ENCODE data around the gene TGFBR3L.
"Not testable (repeated sequence)": the region's sequence is repeated elsewhere in the genome, so short reads cannot be mapped to it uniquely, and the experiment has no call there.

The TGFBR3L gene

DNA sequence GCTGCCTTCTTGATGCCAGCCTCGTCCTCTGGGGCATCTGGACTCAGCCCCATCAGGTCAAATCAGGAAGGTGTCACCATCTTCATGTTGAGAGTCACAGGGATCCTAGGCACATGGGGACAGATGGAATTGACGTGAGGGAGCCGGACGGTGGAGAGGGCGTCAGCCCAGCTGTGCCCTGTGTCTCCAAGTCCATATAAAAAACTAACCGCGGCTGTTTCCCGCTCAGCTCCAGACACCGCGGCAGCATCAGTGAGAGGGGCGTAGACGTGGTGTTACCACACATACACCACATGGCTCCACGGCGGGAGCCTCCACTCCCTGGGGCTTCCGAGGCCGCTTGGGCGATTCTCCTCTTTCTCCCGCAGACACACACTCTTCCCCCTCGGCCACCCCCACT is 34.8 kb upstream of the TGFBR3L start:
- no peak for DNase-seq

DNA sequence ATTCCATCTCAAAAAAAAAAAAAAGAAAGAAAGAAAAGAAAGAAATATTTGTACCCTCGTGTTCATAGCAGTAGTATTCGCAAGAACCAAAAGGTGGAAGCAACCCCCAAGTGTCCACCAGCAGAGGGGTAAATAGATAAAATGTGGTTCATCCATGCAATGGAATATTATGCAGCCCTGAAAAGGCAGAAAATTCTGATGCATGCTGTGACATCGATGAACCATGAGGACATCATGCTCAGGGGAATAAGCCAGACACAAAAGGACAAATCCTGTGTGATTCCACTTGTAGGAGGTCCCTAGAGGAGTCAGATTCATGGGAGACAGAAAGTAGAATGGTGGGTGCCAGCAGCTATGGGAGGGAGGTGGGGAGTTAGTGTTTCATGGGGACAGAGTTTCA is 32.7 kb upstream of the TGFBR3L start:
- no peak for DNase-seq

DNA sequence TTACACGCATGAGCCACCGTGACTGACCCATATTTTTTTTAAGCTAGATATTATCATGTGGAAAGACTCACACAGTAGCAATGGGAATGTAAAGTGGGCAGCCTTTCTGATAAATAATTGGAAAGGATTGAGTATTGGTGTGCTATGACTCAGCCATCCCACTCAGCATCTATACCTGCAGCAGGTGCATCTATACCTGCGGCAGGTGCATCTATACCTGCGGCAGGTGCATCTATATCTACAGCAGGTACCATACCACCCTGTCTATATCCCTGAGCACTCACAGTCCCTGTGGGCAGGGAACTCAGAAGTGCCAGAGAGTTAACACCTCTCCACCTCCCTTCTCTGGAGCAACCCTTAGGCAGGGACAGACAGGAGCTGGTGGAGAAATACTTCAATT is 31.5 kb upstream of the TGFBR3L start:
- no peak for DNase-seq

DNA sequence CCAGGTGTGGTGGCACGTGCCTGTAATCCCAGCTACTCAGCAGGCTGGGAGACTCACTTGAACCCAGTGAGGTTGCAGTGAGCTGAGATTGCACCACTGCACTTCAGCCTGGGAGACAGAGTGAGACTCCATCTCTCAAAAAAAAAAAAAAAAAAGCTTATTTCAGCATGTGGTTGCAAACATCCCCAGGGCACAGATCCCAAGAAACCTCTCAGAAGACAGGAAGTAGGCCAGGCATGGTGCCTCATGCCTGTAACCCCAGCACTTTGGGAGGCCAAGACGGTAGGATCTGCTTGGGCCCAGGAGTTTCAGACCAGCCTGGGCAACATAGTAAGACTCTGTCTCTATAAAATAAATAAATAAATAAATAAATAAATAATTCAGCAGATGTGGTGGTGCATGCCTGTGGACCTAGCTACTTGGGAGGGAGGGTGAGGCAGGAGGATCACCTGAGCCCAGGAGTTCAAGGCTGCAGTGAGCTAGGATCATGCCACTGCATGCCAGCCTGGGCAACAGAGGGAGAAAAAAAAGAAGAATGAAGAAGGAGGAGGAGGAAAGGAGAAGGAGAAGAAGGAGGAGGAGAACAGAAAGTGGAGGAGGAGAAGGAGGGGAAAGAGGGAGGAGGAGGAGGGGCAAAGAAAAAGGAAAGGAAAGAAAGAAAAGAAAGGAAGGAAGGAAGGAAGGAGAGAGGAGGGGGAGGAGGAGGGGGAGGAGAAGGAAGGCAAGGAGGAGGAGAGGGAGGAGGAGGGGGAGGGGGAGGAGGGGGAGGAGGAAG is 30.6 kb upstream of the TGFBR3L start:
- no peak for DNase-seq

DNA sequence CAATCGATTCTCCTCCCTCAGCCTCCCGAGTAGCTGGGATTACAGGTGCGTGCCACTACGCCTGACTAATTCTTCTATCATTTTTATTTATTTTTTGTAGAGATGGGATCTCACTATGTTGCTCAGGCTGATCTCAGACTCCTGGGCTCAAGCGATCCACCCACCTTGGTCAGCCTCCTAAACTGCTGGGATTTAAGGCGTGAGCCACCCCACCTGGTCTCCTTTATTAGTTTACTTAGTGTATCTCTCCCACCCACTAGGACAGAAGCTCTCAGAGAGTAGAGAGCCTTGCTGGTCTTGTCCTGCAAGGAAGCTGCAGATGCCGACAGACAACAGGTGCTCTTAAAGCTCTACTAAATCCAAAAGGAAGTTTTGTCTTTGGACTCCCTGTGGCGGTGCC is 28.8 kb upstream of the TGFBR3L start:
- DNase-seq: no peak

DNA sequence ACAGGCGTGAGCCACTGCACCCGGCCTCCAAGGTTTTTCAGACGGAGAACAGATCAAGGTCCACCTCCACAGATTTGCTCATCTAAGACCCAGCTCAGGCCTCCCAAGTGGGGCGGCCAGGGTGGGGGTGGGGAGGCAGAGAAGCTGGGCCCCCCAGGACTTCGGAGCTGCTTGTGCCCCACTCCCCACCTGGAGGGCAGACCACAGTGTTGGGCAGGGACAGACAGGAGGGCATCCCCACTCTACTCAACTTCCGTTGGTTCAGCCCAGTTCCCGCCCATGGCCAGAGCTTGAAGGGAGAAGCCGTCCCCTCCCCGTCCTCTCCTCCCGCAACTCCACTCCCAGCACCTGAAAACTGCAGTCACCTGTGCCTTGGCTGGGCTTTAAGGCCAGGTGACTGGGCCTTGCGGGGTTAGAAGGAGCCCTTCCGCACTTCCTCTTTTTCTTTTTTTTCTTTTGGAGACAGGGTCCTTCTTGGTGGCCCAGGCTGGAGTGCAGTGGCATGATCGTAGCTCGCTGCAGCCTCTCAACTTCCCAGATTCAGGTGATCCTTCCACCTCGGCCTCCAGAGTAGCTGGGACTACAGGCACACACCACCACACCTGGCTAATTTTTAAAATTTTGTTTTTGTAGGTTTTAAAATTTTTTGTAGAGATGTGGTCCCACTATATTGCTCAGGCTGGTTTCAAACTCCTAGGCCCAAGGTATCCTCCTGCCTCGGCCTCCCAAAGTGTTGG is 27.1 kb upstream of the TGFBR3L start:
- no peak for DNase-seq

DNA sequence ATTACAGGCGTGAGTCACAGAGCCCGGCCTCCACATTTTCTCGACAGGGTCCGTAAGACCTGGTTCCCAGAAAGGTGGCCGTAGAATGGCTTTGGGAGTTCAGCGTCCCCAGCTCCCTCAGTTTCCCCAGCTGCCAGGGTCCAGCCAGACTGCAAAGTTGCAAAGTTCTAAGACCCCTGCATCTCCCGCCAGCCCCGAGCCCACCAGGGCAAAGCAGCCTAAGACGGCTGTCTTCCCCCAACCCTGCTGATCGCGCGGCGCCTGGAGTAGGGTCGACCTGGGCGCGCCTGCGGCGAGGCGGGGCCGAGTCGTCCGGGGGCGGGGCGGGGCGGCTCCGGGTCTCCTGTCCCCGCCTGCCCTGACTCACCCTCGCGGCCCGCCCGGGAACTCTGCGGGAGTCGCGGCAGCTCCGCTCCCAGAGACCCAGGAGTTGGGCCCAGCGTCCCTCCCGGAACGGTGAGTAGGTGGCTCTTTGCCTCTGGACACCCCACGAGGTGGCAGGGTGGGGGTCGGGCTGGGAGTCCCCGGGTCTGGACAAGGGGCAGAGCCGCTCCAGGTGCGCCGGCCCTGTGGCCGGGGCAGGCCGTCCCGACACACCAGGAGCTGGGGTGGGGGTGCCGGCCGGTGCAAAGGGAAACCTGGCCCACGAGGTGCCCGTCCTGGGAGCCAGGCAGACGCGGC is 26.3 kb upstream of the TGFBR3L start, which contains the start of gene LRRC8E:
LRRC8E (plus strand) TSS at position 366 of the 681 bp plus-strand sequence. CDS start 7,094 bp downstream, outside the sequence.
- DNase-seq: peak in 1 of 6 experiments; percentile 13

DNA sequence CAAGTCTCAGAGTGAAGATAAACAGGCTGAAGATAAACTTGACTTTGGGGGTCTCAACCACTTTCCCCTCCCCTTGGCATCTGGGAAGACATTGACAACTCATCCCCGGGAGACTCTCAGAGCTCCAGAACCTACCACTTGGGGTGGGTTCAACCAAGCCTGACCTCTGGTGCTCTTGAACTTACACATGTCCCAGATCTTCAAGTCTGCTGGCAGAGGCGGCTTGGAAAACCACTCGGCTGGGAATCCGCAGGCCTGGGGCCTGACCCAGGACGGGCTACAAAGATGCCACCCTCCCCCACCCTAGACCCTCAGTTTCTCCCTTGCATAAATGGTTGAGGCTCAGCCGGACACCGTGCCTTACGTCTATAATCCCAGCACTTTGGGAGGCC is 25.8 kb upstream of the TGFBR3L start:
- DNase-seq: no peak

DNA sequence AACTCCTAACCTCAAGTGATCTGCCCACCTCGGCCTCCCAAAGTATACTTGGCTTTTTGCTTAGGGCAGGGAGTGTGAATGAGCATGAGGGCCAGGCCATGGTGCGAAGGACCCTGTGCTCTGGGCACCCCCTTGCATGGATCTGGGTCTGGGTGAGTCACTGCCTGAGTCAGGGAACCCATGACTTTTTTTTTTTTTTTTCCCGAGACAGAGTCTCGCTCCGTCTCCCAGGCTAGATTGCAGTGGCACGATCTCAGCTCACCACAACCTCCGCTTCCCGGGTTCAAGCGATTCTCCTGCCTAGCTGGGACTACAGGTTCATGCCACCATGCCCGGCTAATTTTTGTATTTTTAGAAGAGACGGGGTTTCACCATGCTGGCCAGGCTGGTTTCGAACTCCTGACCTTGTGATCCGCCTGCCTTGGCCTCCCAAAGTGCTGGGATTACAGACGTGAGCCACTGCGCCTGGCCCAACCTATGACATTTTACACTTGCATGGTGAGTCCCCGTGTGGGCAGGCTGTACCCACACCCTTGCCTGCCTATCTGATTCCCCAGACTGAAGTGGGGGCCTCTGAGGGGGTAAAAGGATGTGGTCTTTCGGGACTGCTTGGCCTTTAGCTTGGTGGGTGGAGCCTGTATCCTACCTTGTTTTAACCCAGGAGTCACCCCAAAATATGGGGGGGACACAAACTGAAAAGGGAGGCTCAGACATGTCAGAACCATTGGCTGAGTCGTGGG is 21.1 kb upstream of the TGFBR3L start:
- not testable (repeated sequence) for DNase-seq

DNA sequence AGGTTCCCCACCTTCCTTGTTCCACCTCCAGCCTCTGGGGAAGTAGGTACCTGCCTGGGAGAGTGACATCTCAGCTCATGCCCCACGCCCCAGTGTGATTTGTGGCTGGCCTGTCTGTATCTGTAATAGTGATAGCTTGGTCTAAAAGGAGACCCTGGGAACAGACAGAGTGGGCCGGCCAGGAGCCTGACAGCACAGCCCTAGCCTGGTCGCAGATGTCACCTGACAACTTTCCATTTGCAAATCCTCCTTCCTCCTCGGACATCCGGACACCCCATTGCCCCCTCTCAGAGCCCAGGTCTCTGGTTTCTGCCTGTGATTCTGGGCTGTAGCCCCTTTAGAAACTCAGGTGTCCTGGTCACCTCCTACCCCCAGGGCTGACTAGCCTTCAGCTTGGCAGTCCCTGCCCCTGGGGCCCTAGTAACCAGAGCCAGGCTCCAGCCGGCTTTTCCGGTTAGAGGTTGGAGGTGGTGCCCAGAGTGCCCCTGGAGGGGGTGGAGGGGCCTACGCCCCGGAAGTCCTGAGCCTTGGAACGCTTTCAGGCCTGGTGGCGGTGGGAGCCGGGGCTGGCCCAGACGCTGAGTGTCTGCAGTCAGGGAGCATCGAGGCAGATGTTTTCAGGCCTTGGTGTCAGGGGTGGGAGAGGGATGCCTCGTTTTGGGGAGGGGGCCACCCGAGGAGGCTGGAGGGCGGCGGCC is 19.9 kb upstream of the TGFBR3L start:
- no peak for DNase-seq

DNA sequence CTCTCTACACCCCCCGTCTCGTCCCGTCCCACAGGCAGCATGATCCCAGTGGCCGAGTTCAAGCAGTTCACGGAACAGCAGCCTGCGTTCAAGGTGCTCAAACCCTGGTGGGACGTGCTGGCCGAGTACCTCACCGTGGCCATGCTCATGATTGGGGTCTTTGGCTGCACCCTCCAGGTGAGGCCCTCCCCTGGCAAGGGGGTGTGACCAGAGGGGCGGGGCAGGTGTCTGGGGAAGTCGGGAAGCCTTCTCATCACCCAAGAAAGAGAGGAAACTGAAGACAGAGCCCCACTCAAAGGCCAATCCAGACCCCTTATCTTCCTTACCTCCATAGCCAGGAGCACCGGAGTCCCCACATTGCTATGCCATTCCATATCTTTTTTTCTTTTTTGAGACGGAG is 19.1 kb upstream of the TGFBR3L start:
- DNase-seq: no peak

DNA sequence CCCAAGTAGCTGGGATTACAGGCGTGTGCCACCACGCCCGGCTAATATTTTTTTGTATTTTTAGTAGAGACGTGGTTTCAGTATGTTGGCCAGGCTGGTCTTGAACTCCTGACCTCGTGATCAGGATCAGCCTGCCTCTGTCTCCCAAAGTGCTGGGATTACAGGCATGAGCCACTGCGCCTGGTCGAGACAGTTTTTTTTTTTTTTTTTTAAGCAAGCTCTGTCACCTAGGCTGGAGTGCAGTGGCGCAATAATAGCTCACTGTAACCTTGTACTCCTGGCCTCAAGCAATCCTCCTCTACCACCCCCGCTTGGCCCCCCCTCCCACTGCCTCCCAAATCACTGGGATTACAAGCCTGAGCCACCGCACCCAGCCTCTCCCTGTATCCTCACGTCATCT is 17.3 kb upstream of the TGFBR3L start:
- DNase-seq: no peak

DNA sequence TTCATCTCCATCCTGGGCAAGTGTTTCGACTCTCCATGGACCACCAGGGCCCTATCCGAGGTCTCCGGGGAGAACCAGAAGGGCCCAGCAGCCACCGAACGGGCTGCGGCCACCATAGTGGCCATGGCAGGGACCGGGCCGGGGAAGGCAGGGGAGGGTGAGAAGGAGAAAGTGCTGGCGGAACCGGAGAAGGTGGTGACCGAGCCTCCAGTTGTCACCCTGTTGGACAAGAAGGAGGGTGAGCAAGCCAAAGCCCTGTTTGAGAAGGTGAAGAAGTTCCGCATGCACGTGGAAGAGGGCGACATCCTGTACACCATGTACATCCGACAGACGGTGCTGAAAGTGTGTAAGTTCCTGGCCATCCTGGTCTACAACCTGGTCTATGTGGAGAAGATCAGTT is 15.7 kb upstream of the TGFBR3L start:
- DNase-seq: no peak

DNA sequence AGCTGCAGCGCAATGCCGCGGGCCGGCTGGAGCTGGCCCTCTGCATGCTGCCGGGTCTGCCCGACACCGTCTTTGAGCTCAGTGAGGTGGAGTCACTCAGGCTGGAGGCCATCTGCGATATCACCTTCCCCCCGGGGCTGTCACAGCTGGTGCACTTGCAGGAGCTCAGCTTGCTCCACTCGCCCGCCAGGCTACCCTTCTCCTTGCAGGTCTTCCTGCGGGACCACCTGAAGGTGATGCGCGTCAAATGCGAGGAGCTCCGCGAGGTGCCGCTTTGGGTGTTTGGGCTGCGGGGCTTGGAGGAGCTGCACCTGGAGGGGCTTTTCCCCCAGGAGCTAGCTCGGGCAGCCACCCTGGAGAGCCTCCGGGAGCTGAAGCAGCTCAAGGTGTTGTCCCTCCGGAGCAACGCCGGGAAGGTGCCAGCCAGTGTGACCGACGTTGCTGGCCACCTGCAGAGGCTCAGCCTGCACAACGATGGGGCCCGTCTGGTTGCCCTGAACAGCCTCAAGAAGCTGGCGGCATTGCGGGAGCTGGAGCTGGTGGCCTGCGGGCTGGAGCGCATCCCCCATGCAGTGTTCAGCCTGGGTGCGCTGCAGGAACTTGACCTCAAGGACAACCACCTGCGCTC is 14.8 kb upstream of the TGFBR3L start:
- no peak for DNase-seq

DNA sequence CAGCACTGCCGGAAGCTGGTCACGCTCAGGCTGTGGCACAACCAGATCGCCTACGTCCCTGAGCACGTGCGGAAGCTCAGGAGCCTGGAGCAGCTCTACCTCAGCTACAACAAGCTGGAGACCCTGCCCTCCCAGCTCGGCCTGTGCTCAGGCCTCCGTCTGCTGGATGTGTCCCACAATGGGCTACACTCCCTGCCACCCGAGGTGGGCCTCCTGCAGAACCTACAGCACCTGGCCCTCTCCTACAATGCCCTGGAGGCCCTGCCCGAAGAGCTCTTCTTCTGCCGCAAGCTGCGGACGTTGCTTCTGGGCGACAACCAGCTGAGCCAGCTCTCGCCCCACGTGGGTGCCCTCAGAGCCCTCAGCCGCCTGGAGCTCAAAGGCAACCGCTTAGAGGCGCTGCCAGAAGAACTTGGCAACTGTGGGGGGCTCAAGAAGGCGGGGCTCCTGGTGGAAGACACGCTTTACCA is 14.2 kb upstream of the TGFBR3L start:
- DNase-seq: no peak

DNA sequence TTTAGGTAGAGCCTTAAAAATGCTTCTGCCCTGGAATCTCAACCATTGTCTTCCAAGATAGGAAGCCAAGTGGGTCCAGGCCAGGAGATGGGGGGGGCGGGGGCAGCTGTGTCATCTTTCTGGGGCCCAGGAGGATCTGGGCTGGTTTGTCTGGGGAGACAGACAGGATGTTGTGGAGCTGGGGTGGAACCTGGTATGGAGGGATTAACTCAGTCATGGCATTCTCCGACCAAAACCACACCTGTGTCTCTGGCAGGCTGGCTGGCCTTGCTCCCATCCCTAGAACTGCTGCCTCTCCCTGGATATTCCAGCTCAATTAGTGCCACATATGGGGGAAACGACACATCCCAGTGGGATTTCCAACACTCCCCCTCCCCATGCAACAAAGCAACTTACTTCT is 13.7 kb upstream of the TGFBR3L start:
- no peak for DNase-seq

DNA sequence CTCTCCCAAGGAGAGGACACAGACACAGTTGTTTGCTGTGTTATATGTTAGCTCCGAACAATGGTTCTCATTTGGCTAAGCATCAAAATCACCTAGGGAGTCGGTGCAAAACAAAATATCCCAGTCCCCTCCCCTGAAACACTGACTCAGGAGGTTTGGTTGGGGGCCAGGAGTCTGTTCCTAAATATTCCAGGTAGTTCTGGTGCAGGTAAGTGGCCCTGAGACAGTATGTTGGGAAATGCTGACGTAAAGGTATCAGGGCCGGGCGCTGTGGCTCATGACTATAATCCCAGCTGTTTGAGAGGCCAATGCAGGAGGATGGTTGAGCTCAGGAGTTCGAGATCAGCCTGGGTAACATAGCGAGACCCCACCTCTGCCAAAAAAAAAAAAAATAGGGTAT is 13.3 kb upstream of the TGFBR3L start:
- no peak for DNase-seq

DNA sequence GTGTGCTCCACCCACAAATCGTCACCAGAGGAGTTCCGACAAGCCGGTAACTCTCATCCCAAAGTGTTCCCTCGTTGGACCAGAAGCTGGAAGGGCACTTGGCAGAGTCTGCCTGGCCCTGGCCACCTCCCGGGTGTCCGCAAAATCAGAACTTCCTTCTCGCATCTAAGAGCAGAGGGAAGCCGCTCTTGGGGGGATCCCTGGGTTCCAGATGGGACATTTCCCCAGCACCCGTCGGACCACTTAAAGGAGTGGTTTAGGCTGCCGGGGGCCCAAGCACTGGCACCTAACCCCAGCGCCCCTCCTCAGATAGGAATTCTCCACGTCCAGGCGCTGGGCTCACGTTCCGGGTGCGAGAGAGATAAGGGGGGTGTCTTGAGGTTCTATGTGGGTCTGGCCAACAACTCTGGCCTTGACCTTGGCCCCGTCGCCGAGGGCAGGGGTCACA is 11.8 kb upstream of the TGFBR3L start:
- DNase-seq: no peak

DNA sequence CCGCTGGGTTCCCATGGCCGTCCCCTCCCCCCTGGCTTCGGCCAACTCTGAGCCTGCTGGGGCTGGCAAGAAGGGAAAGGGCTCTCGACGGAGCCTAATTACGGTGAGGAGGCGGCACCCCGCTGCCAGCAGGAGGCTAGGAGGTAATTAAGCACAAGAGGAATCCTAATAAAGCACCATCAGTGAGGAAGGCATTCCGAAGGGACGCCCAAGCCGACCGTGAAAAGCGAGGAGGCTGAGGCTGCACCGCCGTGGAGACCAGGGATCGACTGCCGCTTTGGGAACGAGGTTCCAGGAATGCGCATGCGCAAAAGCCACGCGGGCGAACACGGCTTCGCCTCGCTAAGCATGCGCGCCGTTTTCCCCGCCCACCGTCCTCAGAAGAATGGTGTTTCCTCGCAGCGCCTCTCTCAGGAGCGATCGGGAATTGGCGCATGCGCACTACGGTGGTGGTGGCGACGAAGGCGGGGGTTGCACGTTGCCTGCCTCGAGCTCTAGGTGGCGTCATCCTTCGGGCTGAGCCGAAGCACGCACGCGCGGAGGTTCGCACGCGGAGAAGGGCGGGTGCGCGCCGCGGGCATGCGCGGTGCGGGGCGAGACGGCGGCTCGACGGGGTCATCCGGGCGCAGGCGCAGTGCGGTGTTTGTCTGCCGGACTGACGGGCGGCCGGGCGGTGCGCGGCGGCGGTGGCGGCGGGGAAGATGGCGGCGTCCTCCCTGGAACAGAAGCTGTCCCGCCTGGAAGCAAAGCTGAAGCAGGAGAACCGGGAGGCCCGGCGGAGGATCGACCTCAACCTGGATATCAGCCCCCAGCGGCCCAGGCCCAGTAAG is 11.2 kb upstream of the TGFBR3L start, which contains the start of gene MAP2K7:
MAP2K7 (plus strand) TSS at position 634 of the 830 bp plus-strand sequence; CDS start at position 702, 68 bp downstream.
- peak; percentile 99 to 100 (median 100) for DNase-seq
